AG08396 (cell line): ENCODE measurements around the gene MT1B.
"Not testable (repeated sequence)": the region's sequence is repeated elsewhere in the genome, so short reads cannot be mapped to it uniquely, and the experiment has no call there.

Experiments
- DNase-seq: peaks from one replicate; pipeline ENCODE4 v3.0.0; 2012; ENCODE audit warnings: low spot score, mixed read lengths

Gene MT1B

GRCh38 chr16:56620339-56620897, 31.3 kb upstream of the MT1B start:
- no peak for DNase-seq

- not testable (repeated sequence) for DNase-seq
These were observed 29.8 kb upstream of the MT1B start for GRCh38 chr16:56621665-56622445.

- not testable (repeated sequence) for DNase-seq
These were observed 28.5 kb upstream of the MT1B start for GRCh38 chr16:56623184-56623583.

- DNase-seq = no peak
These were observed 28.0 kb upstream of the MT1B start for GRCh38 chr16:56623637-56624036.

GRCh38 chr16:56625140-56625942, 26.3 kb upstream of the MT1B start, which contains the start of gene MT1E:
TSS of gene MT1E (plus strand) at chr16:56625781. CDS start at chr16:56625852, 71 bp downstream.
- DNase-seq = peak; percentile 91

- DNase-seq = peak; percentile 81
These were observed 25.6 kb upstream of the MT1B start for GRCh38 chr16:56625943-56626654.

- DNase-seq = no peak
These were observed 25.0 kb upstream of the MT1B start for GRCh38 chr16:56626685-56627084.

GRCh38 chr16:56628486-56629350, 23.0 kb upstream of the MT1B start:
- DNase-seq = no peak

- no peak for DNase-seq
These were observed 22.2 kb upstream of the MT1B start for GRCh38 chr16:56629531-56629930.

- no peak for DNase-seq
These were observed 21.6 kb upstream of the MT1B start for GRCh38 chr16:56630134-56630533.

- DNase-seq = no peak
These were observed 20.5 kb upstream of the MT1B start for GRCh38 chr16:56631197-56631596.

- DNase-seq = no peak
These were observed 19.9 kb upstream of the MT1B start for GRCh38 chr16:56631832-56632155.

- DNase-seq = peak; percentile 63
These were observed 19.4 kb upstream of the MT1B start, which contains the start of gene MT1M for GRCh38 chr16:56632156-56632847. TSS of gene MT1M (plus strand) at chr16:56632659. CDS start at chr16:56632732, 73 bp downstream.

- DNase-seq = no peak
These were observed 18.8 kb upstream of the MT1B start for GRCh38 chr16:56632848-56633365.

GRCh38 chr16:56633535-56633934, 18.2 kb upstream of the MT1B start:
- no peak for DNase-seq

- DNase-seq = no peak
These were observed 16.8 kb upstream of the MT1B start for GRCh38 chr16:56634715-56635440.

- DNase-seq = no peak
These were observed 16.2 kb upstream of the MT1B start for GRCh38 chr16:56635441-56635967.

- DNase-seq = no peak
These were observed 14.9 kb upstream of the MT1B start for GRCh38 chr16:56636616-56637413.
